ENCODE measurements around the gene ABI3.
A peak's percentile ranks its signal among the peaks of the same experiment; 100 is the strongest.

Gene ABI3

GRCh38 chr17:49225554-49226236, 15.2 kb downstream of the ABI3 start:
- DNase-seq (ENCODE audit: low spot score): no peak

GRCh38 chr17:49226771-49227435, 16.4 kb downstream of the ABI3 start:
- DNase-seq (ENCODE audit: low spot score): no peak

DNA sequence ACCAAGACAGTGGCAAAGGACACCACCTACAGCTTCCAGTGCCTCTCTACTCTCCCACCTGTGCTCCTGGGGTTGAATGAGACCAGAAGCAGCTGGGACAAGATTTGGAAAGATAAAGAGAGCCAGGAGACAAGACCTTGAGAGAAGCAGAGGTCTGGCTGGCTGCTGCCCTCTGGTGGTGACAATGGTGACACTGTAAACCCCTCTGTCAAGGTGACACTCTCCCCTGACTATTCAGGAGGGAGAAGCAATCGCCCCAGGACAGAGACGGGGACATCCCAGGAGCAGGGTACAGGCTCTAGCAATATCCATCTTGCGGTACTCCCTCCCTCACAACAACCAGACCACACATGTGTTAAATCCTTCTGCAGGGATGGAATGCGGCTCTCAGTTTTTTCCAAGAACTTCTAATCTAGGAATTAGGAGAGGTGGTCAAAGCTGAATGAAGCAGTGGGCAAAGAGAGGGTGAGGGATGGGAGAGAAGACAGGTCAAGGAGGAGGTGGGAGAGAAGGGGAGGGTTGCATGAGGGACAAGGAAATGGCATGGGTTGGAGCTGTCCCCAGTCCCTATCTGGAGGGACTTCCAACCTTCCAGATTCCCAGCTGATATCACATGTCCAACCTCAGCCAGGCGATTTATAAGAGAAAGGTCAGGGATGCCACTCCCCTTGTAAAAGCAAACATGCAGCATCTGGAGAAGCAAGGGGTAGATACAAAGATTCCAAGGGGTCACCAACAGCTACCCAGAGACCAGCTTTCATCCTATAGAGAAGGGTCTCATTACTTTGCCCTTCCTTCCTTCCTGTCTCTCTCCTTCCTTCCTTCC, 17.1 kb downstream of the ABI3 start:
- DNase-seq (ENCODE audit: low spot score): peak; percentile 80

DNA sequence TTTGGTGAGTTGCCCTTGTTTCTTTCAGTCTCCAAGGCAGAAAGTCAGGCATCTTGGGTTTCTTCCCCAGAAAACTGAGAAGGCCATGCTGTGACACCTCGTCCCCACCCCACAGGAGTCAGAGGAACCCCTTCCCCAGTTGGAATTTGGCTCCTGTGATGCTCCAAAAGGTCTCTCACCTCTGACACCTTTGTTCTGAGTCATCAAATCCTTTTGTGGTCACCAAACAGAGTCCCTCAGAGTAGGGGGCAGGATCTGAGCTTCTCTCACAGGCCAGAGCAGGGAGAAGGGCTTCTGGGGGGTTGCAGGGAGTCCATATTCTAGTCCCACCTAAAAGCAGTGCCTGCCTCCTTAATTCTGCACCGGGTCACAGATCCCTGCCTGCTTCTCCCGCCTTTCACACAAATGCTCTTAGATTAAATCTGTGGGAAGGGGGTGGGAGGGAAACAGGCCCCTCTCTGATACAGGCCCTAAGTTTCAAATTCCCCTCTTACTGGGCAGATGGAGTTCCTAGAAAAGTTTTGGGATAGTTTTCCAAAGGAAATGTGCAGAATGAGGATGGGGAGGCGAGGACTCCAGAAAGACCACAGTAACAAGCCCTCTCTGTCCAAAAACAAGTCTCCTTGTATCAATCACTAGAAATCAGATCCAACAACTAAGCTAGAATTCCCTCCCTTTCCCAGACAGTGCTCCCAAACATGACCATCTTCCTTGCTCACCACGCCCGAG, 18.7 kb downstream of the ABI3 start:
- no peak for DNase-seq (ENCODE audit: low spot score)

GRCh38 chr17:49229805-49230600, 19.5 kb downstream of the ABI3 start:
- no peak for DNase-seq (ENCODE audit: low spot score)

- peak; percentile 98 for DNase-seq (ENCODE audit: low spot score)
Measured at GRCh38 chr17:49230636-49231562, 20.4 kb downstream of the ABI3 start, which contains the start of gene PHOSPHO1. Gene PHOSPHO1, minus strand, starts transcription at chr17:49230787. Its CDS starts 4,096 bp downstream, at chr17:49226691.

- no peak for DNase-seq (ENCODE audit: low spot score)
Measured at GRCh38 chr17:49231563-49231894, 21.0 kb downstream of the ABI3 start.

DNA sequence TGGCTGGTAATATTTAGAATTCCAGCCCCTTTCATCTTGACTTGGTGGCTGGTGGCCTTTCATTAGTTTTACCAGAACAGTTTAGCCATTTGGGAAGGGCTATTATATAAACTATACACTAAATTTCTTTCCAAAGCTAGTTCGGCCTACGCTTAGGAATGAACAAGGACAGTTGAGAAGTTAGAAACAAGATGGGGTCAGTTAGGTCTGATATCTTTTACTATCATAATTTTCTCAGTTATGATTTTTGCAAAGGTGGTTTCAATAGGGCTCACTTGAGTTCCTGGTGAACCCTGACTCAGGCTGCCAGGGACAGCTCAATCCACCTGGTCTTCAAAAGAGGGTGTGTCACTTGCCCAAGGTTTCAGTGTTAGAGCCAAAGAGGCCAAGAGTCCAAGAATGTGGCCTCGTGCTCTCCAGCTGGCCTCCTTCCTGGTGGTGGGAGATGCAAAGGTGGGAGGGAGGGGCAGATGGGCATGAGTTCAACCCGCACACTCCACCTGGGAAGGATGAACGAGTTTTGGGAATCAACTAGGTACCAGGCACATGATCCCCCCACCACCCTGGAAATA, 24.1 kb downstream of the ABI3 start:
- no peak for DNase-seq (ENCODE audit: low spot score)

DNA sequence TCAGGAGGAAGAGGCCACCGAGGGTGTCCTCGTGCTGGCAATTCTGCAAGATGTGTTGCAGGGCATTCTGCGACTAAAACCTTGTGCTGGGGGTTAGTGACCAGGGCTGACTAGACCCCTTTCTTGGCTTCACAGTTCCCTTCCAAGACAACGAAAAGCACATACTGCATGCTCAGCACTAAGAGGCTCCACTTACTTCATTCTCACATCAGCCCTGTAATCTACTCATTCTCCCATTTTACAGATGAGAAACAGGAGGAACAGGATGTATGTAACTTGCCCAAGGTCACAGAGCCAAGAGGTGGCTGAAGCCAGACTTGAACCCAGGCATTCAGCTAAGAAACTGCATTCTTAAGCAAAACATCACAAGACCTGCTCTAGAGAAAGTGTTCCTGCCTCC, 25.4 kb downstream of the ABI3 start:
- DNase-seq (ENCODE audit: low spot score): no peak

DNA sequence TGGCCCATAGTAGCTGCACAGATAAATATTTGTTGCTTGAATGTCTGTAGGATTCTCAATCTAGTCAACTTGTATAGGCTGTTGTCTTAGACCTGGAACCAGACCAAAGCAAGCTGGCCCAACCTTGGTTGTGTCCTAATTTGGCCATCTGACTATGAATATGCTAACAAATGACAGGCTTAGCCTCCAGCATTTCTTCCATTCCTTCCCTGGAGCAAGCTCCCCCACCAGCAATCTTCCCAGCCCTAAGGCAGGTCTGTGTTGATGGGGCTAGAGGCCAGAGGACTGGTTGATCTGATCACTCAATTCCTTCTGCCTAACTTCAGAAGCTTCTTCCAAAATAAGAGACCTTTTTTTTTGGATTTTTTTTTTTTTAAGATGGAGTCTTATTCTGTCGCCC, 29.5 kb downstream of the ABI3 start:
- no peak for DNase-seq (ENCODE audit: low spot score)

DNA sequence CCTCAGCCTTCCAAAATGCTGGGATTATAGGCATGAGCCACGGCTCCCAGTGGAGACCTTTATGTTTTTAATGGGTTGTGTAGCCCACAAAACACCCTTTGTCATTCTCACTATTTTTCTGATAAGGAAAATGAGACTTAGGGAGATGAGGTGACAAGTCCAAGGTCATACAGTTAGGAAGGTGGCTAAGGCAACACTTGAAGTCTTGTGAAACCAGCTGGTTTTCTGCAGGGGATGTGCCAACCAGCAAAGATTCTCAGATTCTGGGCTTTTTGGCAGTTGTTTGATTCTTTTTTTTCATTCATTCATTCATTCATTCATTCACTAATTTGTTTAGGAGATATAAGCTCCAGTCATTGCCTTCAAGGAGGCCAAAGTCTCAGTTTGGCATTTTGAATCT, 30.1 kb downstream of the ABI3 start:
- no peak for DNase-seq (ENCODE audit: low spot score)

- no peak for DNase-seq (ENCODE audit: low spot score)
Measured at GRCh38 chr17:49241040-49241439, 30.5 kb downstream of the ABI3 start.

DNA sequence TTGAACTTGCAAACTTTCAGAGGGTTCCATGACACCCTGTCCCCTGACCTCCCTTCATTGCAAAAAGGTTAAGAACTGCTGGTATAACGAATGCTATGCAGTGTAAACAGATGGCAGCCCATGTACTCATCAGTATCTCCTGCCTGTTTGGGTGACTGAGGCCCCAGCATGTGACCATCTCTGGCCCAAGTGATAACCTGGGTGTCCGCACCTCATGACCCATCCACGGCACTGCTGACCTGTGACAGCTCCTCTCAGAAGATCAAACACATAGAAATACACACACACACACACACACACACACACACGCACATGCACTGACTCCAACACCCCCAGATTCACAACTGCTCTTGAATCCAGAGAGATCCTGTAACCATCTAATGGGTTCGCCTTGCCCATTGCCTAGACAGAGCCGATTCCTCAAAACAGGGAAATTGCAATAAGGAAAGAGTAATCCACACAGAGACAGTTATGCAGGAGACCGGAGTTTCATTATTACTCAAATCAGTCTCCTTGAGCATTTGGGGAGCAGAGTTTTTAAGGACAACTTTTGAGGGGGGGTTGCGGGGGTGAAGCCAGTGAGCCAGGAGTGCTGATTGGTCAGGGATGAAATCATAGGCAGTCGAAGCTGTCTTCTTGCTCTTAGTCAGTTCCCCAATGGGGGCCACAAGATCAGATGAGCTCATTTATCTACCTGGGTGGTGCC, 31.3 kb downstream of the ABI3 start:
- DNase-seq (ENCODE audit: low spot score): no peak

DNA sequence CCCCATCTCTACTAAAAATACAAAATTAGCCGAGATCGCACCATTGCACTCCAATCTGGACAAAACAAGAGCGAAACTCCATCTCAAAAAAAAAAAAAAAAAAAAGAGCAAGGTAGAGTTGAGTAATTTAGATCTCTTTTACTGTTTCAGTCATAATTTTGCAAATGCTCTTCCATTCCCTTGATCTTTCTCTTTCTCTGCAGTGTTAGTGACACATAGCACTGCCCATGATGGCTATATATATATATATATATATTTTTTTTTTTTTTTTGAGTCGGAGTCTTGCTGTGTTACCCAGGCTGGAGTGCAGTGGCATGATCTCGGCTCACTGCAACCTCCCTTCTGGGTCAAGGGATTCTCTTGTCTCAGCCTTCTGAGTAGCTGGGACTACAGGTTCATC, 32.3 kb downstream of the ABI3 start:
- no peak for DNase-seq (ENCODE audit: low spot score)

- no peak for DNase-seq (ENCODE audit: low spot score)
Measured at GRCh38 chr17:49244839-49245238, 34.3 kb downstream of the ABI3 start.

- no peak for DNase-seq (ENCODE audit: low spot score)
Measured at GRCh38 chr17:49247944-49248343, 37.4 kb downstream of the ABI3 start.

DNA sequence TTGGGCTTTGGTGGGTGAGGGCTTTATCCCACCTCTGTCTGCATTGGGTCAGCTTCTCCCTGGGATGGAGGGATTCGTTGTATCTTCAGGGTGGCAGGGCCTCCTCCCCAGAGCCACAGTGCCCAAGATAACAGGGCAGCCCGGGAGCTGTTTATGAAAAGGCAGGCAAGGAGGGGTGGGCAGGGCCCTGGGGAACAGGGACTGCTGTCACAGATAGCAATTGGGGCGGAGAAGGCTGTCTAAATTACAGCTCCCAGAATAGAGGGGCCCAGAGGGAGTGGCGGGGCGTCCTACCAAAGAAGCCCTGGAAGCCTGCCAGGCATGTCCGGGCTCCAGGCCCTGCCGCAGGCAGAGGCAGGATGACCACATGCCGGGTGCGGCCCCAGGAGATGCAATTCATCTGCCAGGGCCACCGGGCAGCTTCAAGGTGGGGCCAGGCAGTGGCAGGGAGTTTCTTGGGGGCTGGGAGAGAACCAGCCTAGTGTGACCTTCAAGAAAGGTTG, 38.8 kb downstream of the ABI3 start:
- DNase-seq (ENCODE audit: low spot score): peak; percentile 76

DNA sequence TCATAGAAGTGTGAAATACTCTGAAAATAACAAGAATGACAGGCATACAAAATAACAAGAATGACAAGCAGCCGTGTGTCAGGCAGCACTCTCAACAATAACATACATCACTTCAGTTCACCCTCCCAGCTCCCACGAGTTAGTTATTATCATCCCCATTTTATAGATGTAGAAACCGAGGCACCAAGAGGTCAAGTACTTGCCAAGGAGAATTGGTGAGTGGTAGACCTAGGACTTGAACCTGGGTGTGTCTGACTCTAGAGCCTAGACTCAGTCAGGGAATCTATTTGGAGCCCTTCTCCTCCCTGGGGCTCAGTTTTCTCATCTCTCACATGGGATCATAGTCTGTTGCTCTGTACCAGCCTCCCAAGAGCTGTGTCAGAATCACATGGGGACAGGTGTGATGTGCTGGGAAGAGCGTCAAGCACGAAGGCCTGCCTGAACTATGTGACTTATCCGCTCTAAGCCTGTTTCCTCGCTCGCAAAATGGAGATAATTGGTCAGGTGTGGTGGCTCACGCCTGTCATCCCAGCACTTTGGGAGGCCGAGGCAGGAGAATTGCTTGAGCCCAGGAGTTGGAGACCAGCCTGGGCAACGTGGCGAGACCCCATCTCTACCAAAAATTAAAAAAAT, 39.5 kb downstream of the ABI3 start:
- DNase-seq (ENCODE audit: low spot score): no peak
